BE2C (cell line): Measurements from ENCODE around the gene PIK3CA.

Source experiments
- DNase-seq: peaks from one replicate; pipeline ENCODE4 v3.0.0-alpha.2; 2020
- H3K27me3 ChIP-seq: fragments of 250-450 bp; sonication (Bioruptor Pico); 2 replicates; pipeline ENCODE4 v1.5.1; 2020; ENCODE audit warnings: mild to moderate bottlenecking
- H3K36me3 ChIP-seq: fragments of 250-450 bp; sonication (Bioruptor Pico); 2 replicates; pipeline ENCODE4 v1.5.1; 2020; ENCODE audit warnings: mild to moderate bottlenecking
- H3K4me1 ChIP-seq: fragments of 250-450 bp; sonication (Bioruptor Pico); 2 replicates; pipeline ENCODE4 v1.5.1; 2020
- H3K4me3 ChIP-seq: 2 replicates; pipeline ENCODE4 v1.5.1; 2011; ENCODE audit warnings: low read depth, low read length
- H3K9me3 ChIP-seq: fragments of 250-450 bp; sonication (Bioruptor Pico); 2 replicates; pipeline ENCODE4 v1.5.1; 2020
- CTCF ChIP-seq: IDR thresholded peaks from 2 replicates; pipeline ENCODE4 v1.5.1; 2012; ENCODE audit warnings: mild to moderate bottlenecking, low read depth, low read length

The PIK3CA gene

DNA sequence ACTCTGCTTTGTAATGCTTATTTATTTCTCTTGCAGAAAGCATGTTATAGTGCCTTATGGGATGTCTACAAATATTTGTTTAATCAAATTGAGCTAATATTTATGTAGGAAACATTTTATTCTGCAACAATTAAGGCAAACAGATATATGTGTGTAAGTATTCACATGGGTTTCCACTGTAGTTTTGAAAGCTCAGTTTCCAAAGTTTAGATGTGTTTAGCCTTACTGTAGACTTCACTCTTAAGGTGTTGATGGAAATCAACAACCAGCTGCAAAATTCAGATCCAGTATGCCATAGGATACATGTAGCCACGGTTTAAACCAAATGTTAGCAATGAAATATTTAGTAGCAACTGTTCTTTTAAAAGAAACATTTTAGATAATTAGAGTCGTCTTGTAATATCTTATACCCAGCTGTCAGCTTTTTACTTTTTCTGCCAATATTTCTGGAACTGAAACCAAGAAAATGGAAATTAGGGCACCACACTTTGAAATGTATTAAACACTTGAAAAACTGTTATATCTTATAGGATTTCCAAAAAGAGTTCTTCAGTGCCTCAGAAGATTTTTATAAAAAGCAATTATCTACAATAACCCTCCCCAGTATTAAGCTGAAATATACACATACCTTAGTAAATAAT, 18.5 kb downstream of the PIK3CA start:
- no peak for DNase-seq
- no peak for TF ChIP-seq CTCF
- H3K9me3 ChIP-seq = no peaks in the 10 kb centered on the region
- H3K4me1 ChIP-seq = no peaks in the 10 kb centered on the region
- no peaks in the 10 kb centered on the region for H3K36me3 ChIP-seq
- H3K27me3 ChIP-seq = no peaks in the 10 kb centered on the region
- H3K4me3 ChIP-seq = no peak overlapping the region

DNA sequence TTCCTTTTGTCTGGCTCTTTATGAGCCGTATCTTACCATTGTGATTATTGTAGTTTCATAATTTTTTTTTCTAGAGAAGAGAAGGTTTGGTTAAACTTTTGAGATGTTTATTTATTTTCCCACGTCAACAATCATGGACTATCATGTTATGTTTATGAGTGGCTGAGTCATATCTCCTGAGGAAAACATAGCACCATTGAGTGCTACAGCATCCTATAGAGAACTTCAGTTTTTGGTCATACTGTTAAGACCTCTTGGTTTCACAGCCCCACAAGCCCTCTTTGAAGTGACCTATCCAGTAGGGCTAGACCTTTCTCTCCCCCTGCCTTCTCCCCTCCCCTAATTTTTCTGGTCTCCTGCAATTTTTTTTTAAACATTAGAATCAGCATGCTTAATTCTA, 20.8 kb downstream of the PIK3CA start:
- Histone ChIP-seq H3K27me3 (no peaks in the 10 kb centered on the region), H3K36me3 (no peaks in the 10 kb centered on the region), H3K4me1 (no peaks in the 10 kb centered on the region), H3K9me3 (no peaks in the 10 kb centered on the region), H3K4me3 (no peak overlapping the region)
- no peak for DNase-seq
- TF ChIP-seq CTCF = no peak

- H3K36me3 ChIP-seq = no peaks in the 10 kb centered on the region
- H3K4me3 ChIP-seq = no peak overlapping the region
- no peak for DNase-seq
- H3K27me3 ChIP-seq = no peaks in the 10 kb centered on the region
- TF ChIP-seq CTCF = no peak
- H3K4me1 ChIP-seq = no peaks in the 10 kb centered on the region
- no peaks in the 10 kb centered on the region for H3K9me3 ChIP-seq
Observed at GRCh38 chr3:179172546-179172945, 24.4 kb downstream of the PIK3CA start.

DNA sequence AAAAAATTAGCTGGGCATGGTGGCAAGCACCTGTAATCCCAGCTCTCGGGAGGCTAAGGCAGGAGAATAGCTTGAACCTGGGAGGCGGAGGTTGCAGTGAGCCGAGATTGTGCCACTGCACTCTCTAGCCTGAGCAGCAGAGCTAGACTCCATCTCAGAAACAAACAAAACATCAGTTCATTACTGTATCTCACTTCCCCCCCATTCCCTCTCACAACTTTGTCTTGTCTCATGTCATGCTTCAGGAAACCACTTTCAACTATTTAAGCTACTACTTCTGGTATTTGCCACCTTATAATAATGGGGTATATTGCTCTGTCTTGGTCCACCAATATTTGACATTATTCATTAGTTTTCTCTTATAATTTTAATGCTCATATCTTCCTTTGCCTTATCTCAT, 26.2 kb downstream of the PIK3CA start:
- TF ChIP-seq CTCF = no peak

DNA sequence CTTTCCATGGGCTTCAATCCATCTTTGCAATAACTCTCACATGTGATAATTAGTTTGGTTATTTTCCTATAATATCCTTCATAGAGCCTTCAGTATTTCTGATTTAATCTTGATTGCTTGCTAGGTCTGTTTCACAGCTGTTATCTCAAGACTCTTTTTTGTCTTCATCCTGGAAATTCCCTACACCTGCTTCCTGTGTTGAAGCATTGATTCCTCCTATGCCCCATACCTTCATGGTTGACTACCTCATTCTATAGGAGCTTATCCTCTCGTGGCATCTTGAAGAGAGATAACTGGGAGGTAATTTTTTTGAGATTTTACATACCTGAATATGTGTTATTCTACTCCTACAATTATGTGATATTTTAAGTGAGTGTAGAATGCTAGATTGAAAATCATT, 26.7 kb downstream of the PIK3CA start:
- Histone ChIP-seq H3K4me1 (peaks cover 15% of the 10 kb centered on the region), H3K4me3 (no peak overlapping the region), H3K36me3 (no peaks in the 10 kb centered on the region), H3K9me3 (no peaks in the 10 kb centered on the region), H3K27me3 (no peaks in the 10 kb centered on the region)
- DNase-seq = no peak
- no peak for TF ChIP-seq CTCF

More for the DNA sequence above, 26.2 kb downstream of the PIK3CA start:
- Histone ChIP-seq H3K4me1 (peaks cover 11% of the 10 kb centered on the region; the same call in 1 of the 2 replicates), H3K4me3 (no peak overlapping the region), H3K9me3 (no peaks in the 10 kb centered on the region), H3K36me3 (no peaks in the 10 kb centered on the region), H3K27me3 (no peaks in the 10 kb centered on the region)
- DNase-seq = no peak

DNA sequence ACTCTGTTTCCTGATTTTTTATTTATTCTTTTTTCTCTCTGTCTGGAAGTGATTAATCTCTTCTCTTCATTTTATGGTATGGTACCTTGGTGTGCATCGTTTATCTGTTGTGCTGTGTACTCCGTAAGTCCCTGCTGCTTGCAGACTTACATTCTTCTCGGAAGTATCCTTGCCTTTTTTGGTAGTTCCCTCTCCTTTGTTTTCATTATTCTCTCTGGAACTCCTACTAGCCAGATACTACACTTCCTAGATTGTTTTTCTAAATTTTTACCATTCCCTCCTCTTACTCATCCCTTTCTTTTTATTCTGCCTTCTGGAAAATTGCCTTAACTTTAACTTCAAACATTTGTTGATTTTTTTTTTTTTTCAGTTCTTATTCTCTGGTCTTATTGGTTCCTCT, 27.2 kb downstream of the PIK3CA start:
- H3K4me1 ChIP-seq = peaks cover 18% of the 10 kb centered on the region
- H3K27me3 ChIP-seq = no peaks in the 10 kb centered on the region
- no peaks in the 10 kb centered on the region for H3K36me3 ChIP-seq
- no peak for TF ChIP-seq CTCF
- no peaks in the 10 kb centered on the region for H3K9me3 ChIP-seq
- DNase-seq = no peak
- H3K4me3 ChIP-seq = no peak overlapping the region
